ENCODE data around the gene SCN1B.
"Not testable (repeated sequence)": the region's sequence is repeated elsewhere in the genome, so short reads cannot be mapped to it uniquely, and the experiment has no call there.

The SCN1B gene

DNA sequence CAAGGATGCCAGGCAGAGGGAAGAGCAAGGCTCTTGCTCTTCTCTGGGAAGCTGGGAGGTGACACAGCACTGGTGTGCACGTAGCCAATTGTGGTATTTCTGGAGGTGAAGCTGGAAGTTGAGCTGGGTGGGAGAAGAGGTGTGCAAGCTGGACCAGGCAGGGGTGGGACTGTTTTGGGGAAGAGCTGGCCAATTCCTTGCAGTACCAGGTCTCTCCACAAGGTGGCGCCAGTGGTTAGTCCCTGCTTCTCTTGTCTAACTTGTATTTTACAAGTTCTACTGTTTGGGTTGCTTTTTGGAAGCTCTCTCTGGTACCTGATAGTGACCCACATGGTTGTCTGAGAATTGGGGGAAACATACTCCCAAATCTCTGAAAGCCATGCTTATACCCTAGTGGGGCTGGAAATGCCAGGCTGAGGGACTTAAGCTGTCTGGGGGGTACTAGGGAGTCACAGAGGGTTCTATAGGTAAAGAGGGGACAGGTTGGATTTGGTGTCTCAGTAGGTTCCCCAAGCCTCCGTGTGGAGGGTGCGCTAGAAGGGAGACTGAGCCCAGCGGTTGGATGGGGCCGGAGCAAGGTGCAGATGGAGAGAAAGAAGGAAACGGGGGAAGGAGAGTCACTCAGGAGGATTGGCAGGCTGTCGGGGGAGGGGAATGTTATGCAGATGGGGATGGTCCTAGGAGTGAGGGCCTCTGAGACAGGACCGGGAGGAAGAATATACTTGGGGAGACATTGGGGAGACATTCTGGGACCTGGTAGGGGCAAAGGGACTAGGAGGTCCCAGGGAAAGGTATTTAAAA, 14.2 kb downstream of the SCN1B start:
- H3K36me3 ChIP-seq (ENCODE audit: insufficient read depth, low read length): no peaks in the 10 kb centered on the region
- peaks cover 24% of the 10 kb centered on the region for H3K4me1 ChIP-seq (ENCODE audit: insufficient read depth, low read length)
- H3K9ac ChIP-seq (ENCODE audit: low read depth, low read length): no peak overlapping the region
- no peaks in the 10 kb centered on the region for H3K9me3 ChIP-seq (ENCODE audit: control insufficient read depth, insufficient read depth, low read length)

DNA sequence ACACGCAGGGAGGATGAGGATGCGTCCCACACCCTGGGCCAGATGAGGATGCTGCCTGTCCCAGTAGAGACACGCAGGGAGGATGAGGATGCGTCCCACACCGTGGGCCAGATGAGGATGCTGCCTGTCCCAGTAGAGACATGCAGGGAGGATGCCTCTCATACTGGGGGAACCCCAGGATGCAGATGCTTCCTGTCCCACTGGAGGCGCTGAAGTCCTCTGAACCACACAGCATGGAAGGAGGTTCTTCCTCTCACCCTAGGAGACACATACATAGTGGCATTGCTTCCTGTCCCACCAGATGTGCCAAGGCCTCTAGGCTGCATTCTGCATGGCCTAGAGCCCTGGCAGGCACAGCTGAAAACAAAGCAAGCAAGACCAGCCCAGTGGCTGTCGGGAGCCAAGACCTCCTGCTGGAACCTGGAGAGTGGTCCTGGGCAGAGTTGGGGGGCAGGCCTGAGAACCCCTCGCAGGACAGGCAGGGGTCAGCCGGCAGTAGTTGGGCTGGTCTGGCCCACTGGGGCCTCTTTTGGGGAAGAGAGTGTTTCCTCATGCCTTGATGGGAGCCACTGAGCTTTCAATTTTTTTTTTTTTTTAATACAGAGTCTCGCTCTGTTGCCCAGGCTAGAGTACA, 15.5 kb downstream of the SCN1B start:
- Histone ChIP-seq H3K36me3 (ENCODE audit: insufficient read depth, low read length) (no peaks in the 10 kb centered on the region), H3K4me1 (ENCODE audit: insufficient read depth, low read length) (peaks cover 24% of the 10 kb centered on the region), H3K9me3 (ENCODE audit: control insufficient read depth, insufficient read depth, low read length) (no peaks in the 10 kb centered on the region), H3K9ac (ENCODE audit: low read depth, low read length) (no peak overlapping the region)

- Histone ChIP-seq H3K4me1 (ENCODE audit: insufficient read depth, low read length) (peaks cover 24% of the 10 kb centered on the region), H3K36me3 (ENCODE audit: insufficient read depth, low read length) (no peaks in the 10 kb centered on the region), H3K9me3 (ENCODE audit: control insufficient read depth, insufficient read depth, low read length) (no peaks in the 10 kb centered on the region), H3K9ac (ENCODE audit: low read depth, low read length) (no peak overlapping the region)
These were observed 16.2 kb downstream of the SCN1B start for GRCh38 chr19:35046461-35046860.

DNA sequence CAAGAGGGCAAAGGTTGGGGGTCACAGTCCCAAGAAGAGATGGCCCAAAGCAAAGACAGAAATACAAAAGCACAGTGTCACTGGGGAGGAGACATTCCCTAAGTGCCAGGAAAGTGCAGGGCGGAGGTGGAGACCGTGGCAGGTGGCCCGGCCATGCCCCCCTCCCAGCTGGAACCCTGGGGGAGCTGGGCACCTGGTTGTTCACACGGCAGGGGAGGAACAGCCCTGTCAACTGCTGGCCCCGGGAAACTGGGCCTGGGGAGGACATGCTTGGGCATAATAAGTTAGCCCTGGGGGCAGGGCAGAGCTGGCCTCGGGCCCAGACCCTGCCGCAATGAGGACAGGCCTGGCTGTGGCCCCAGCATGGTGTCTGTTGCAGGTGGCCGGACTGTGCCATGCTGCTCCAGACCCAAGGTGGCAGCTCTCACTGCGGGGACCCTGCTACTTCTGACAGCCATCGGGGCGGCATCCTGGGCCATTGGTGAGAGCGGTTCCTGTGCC, 18.7 kb downstream of the SCN1B start:
- H3K9me3 ChIP-seq (ENCODE audit: control insufficient read depth, insufficient read depth, low read length): no peaks in the 10 kb centered on the region
- H3K4me1 ChIP-seq (ENCODE audit: insufficient read depth, low read length): peaks cover 25% of the 10 kb centered on the region
- H3K36me3 ChIP-seq (ENCODE audit: insufficient read depth, low read length): no peaks in the 10 kb centered on the region
- H3K9ac ChIP-seq (ENCODE audit: low read depth, low read length): no peak overlapping the region

- Histone ChIP-seq H3K4me1 (ENCODE audit: insufficient read depth, low read length) (peaks cover 24% of the 10 kb centered on the region), H3K36me3 (ENCODE audit: insufficient read depth, low read length) (no peaks in the 10 kb centered on the region), H3K9me3 (ENCODE audit: control insufficient read depth, insufficient read depth, low read length) (no peaks in the 10 kb centered on the region), H3K9ac (ENCODE audit: low read depth, low read length) (no peak overlapping the region)
These were observed 19.2 kb downstream of the SCN1B start for GRCh38 chr19:35049456-35049855.

DNA sequence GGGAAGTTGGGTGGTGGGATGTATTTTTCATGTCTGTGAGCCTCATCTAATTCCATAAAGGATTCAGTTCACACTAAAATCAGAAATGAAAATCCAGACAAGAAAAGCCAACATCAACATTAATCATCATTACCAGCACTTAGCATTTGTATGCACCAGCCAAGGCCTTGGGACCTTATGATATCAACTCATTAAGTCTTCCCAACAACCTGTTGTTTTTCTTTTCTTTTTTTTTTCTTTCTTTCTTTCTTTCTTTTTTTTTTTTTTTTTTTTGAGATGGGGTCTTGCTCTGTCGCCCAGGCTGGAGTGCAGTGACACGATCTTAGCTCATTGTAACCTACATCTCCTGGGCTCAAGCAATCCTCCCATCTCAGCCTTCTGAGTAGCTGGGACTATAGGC, 20.4 kb downstream of the SCN1B start:
- H3K9ac ChIP-seq (ENCODE audit: low read depth, low read length); H3K9me3 ChIP-seq (ENCODE audit: control insufficient read depth, insufficient read depth, low read length); H3K36me3 ChIP-seq (ENCODE audit: insufficient read depth, low read length): not testable (repeated sequence)
- H3K4me1 ChIP-seq (ENCODE audit: insufficient read depth, low read length): peaks cover 12% of the 10 kb centered on the region

- H3K9me3 ChIP-seq (ENCODE audit: control insufficient read depth, insufficient read depth, low read length); H3K9ac ChIP-seq (ENCODE audit: low read depth, low read length); H3K36me3 ChIP-seq (ENCODE audit: insufficient read depth, low read length): not testable (repeated sequence)
- H3K4me1 ChIP-seq (ENCODE audit: insufficient read depth, low read length): peaks cover 11% of the 10 kb centered on the region
These were observed 21.0 kb downstream of the SCN1B start for GRCh38 chr19:35051268-35051667.

DNA sequence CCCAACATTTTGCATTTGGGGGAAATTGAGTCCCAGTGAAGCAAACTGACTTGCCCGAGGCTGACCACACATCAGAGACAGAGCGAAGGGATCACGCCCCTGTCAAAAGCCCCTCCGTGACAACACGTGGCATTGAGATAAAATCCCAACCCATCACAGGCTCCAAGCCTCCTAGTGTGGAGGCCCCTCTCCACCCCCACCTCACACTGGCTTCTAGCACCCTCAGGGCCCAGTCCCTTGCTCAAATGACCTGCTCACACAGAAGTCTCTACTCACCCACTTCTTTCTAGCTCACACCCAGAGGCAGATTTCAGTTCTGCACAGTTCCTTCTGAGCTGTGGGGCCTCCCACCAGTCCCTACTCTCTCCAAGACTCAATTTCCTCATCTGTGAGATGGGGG, 21.5 kb downstream of the SCN1B start:
- Histone ChIP-seq H3K4me1 (ENCODE audit: insufficient read depth, low read length) (peaks cover 16% of the 10 kb centered on the region), H3K36me3 (ENCODE audit: insufficient read depth, low read length) (no peaks in the 10 kb centered on the region), H3K9me3 (ENCODE audit: control insufficient read depth, insufficient read depth, low read length) (no peaks in the 10 kb centered on the region), H3K9ac (ENCODE audit: low read depth, low read length) (no peak overlapping the region)

DNA sequence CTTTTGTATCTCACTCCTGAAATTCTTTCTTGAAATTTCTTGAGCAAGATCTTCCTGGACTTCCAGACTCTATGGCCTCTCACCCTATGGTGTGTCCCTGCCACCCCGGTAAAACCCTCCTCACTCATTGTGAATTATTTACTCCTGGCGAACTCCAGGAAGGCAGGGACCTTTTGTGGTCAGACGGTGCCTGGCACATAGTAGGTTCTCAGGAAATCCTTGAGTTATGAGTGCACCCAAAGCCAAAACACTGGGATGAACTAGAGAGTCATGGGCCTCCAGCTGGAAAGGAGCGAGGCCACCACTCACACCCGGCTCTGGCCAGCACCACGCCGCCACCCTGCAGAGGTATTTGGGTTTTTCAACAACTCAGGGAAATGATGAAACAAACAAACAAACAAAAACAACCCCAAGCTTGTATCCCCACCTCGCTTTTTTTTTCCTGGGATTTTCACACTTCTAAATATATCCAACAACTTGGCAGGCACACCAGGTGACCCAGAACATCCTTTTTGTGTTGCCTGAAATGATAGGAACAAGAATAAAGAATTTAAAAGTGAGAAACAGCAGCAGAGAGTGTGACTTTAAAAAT, 22.4 kb downstream of the SCN1B start:
- Histone ChIP-seq H3K4me1 (ENCODE audit: insufficient read depth, low read length) (peaks cover 16% of the 10 kb centered on the region), H3K36me3 (ENCODE audit: insufficient read depth, low read length) (no peaks in the 10 kb centered on the region), H3K9ac (ENCODE audit: low read depth, low read length) (no peak overlapping the region), H3K9me3 (ENCODE audit: control insufficient read depth, insufficient read depth, low read length) (no peaks in the 10 kb centered on the region)

DNA sequence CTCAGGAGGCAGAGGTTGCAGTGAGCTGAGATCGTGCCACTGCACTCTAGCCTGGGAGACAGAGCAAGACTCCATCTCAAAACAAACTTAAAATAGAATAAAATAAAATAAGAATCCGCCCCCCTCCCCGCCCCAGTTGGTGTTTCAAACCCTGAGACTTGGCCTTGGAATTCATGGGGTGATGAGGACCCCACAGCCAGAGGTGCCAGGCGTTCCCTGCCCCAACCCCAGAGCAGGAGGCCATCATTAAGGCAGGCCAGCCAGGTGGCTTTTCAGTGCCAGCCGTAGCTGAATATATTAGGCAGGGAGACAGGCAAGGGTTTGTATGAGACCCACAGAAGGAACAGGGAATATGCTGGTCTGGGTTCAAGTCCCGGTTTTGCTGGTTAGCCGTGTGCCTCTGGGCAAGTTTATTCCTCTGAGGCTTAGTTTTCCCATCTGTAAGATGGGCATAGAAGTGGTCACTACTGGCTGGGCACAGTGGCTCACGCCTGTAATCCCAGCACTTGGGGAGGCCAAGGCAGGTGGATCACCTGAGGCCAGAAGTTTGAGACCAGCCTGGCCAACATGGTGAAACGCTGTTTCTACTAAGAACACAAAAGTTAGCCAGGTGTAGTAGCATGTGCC, 23.5 kb downstream of the SCN1B start:
- peaks cover 14% of the 10 kb centered on the region for H3K4me1 ChIP-seq (ENCODE audit: insufficient read depth, low read length)
- H3K9me3 ChIP-seq (ENCODE audit: control insufficient read depth, insufficient read depth, low read length): no peaks in the 10 kb centered on the region
- no peak overlapping the region for H3K9ac ChIP-seq (ENCODE audit: low read depth, low read length)
- H3K36me3 ChIP-seq (ENCODE audit: insufficient read depth, low read length): no peaks in the 10 kb centered on the region

DNA sequence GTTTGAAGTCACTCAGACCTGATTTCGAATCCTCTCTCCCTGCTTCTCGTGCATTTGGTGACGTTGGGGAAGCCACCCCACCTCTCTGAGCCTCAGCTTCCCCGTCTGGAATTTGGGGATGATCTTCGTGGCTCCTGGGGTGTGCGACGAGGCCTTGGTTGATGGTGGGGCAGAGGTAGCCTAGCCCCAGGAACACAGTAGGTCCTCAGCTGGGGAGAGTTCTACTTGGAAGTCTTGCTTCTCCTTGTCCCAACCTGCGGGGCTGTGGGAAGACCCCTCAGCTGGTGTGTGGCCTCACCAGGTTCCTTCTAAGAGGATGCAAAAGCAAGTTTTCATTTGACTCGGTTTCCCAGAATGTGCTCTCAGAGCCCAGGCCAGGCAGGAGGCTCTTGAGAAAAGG, 24.4 kb downstream of the SCN1B start:
- H3K36me3 ChIP-seq (ENCODE audit: insufficient read depth, low read length): no peaks in the 10 kb centered on the region
- no peak overlapping the region for H3K9ac ChIP-seq (ENCODE audit: low read depth, low read length)
- peaks cover 10% of the 10 kb centered on the region for H3K4me1 ChIP-seq (ENCODE audit: insufficient read depth, low read length)
- no peaks in the 10 kb centered on the region for H3K9me3 ChIP-seq (ENCODE audit: control insufficient read depth, insufficient read depth, low read length)

- no peaks in the 10 kb centered on the region for H3K36me3 ChIP-seq (ENCODE audit: insufficient read depth, low read length)
- H3K4me1 ChIP-seq (ENCODE audit: insufficient read depth, low read length): peaks cover 10% of the 10 kb centered on the region
These were observed 25.5 kb downstream of the SCN1B start for GRCh38 chr19:35055715-35056179.

GRCh38 chr19:35056513-35057063, 26.3 kb downstream of the SCN1B start:
- H3K9ac ChIP-seq (ENCODE audit: low read depth, low read length): no peak overlapping the region
- H3K36me3 ChIP-seq (ENCODE audit: insufficient read depth, low read length): no peaks in the 10 kb centered on the region
- no peaks in the 10 kb centered on the region for H3K9me3 ChIP-seq (ENCODE audit: control insufficient read depth, insufficient read depth, low read length)
- peaks cover 10% of the 10 kb centered on the region for H3K4me1 ChIP-seq (ENCODE audit: insufficient read depth, low read length)

More at GRCh38 chr19:35055715-35056179, 25.5 kb downstream of the SCN1B start:
- no peaks in the 10 kb centered on the region for H3K9me3 ChIP-seq (ENCODE audit: control insufficient read depth, insufficient read depth, low read length)
- H3K9ac ChIP-seq (ENCODE audit: low read depth, low read length): no peak overlapping the region

GRCh38 chr19:35058370-35058769, 28.1 kb downstream of the SCN1B start:
- Histone ChIP-seq H3K36me3 (ENCODE audit: insufficient read depth, low read length) (no peaks in the 10 kb centered on the region), H3K9ac (ENCODE audit: low read depth, low read length) (no peak overlapping the region), H3K4me1 (ENCODE audit: insufficient read depth, low read length) (peaks cover 7% of the 10 kb centered on the region), H3K9me3 (ENCODE audit: control insufficient read depth, insufficient read depth, low read length) (no peaks in the 10 kb centered on the region)

Measured in ES-I3 (cell line).